Measurements from ENCODE around the gene RASA4. TPM values are rescaled to one million over a fixed set of nuclear protein-coding genes. Genes with fewer than 3 reads are reported as not detected.
"Not testable (repeated sequence)": the region's sequence is repeated elsewhere in the genome, so short reads cannot be mapped to it uniquely, and the experiment has no call there.

Gene RASA4
- total RNA-seq (2014; rRNA removed; shearing (Covaris generic)) (20.3 and 25.9 TPM in 2 replicates), total RNA-seq (2022) (52.4 and 64.6 TPM in 2 replicates), Bru-seq, nascent RNA (percentile 39 among the genes with signal in this experiment), BruChase-seq, experiment 1, labeled RNA remaining after a 6-hour chase (percentile 51 among the genes with signal in this experiment), BruChase-seq, experiment 2, labeled RNA remaining after a 2-hour chase (percentile 50 among the genes with signal in this experiment)
- long read RNA-seq, full-length matches to known transcripts: 4 of 48 reads
- long read RNA-seq, partial matches to known transcripts: 31 of 48 reads
- long read RNA-seq, other reads (novel, unspliced or antisense): 13 of 48 reads

- POLR2A ChIA-PET; H3K9me2 ChIP-seq (ENCODE audit: insufficient read depth, low read length); H3K9me3 ChIP-seq (ENCODE audit: low read length); H2AFZ ChIP-seq (ENCODE audit: low read length); H4K20me1 ChIP-seq (ENCODE audit: insufficient read depth, low read length); H3K36me3 ChIP-seq (ENCODE audit: insufficient read depth, low read length); intact Hi-C loops (cut with micrococcal nuclease; ENCODE audit: unreplicated experiment); H3K4me1 ChIP-seq (ENCODE audit: insufficient read depth, low read length, poor library complexity, severe bottlenecking); H3K79me2 ChIP-seq (ENCODE audit: insufficient read depth, low read depth, low read length); CTCF ChIA-PET (ENCODE audit: unreplicated experiment); BruUV-seq (replicated peaks); H3K27ac ChIP-seq (ENCODE audit: low read depth, low read length, poor library complexity, severe bottlenecking): not testable (repeated sequence)
- peak; percentile 13 for DNase-seq (ENCODE audit: low spot score)
- peak within 1 kb of the TSS; percentile 42; the same call in 1 of the 2 replicates for H3K4me2 ChIP-seq (ENCODE audit: low read length)
- H3K4me3 ChIP-seq (ENCODE audit: low read depth, low read length, poor library complexity, severe bottlenecking): peak within 1 kb of the TSS; percentile 46
These were observed at the start of gene RASA4 for GRCh38 chr7:102616507-102617125. Gene RASA4, minus strand, starts transcription at chr7:102616756. Its CDS starts 67 bp downstream, at chr7:102616689.

- H2AFZ ChIP-seq (ENCODE audit: low read length); POLR2A ChIA-PET; H3K4me1 ChIP-seq (ENCODE audit: insufficient read depth, low read length, poor library complexity, severe bottlenecking); intact Hi-C loops (cut with micrococcal nuclease; ENCODE audit: unreplicated experiment); CTCF ChIA-PET (ENCODE audit: unreplicated experiment); H4K20me1 ChIP-seq (ENCODE audit: insufficient read depth, low read length); H3K9me3 ChIP-seq (ENCODE audit: low read length); DNase-seq (ENCODE audit: low spot score); H3K4me3 ChIP-seq (ENCODE audit: low read depth, low read length, poor library complexity, severe bottlenecking); BruUV-seq (replicated peaks); H3K9me2 ChIP-seq (ENCODE audit: insufficient read depth, low read length); H3K79me2 ChIP-seq (ENCODE audit: insufficient read depth, low read depth, low read length); H3K36me3 ChIP-seq (ENCODE audit: insufficient read depth, low read length); H3K4me2 ChIP-seq (ENCODE audit: low read length); H3K27ac ChIP-seq (ENCODE audit: low read depth, low read length, poor library complexity, severe bottlenecking): not testable (repeated sequence)
These were observed 48.2 kb upstream of the RASA4 start for GRCh38 chr7:102664765-102665164.

GRCh38 chr7:102649924-102650323, 33.4 kb upstream of the RASA4 start, which contains the start of gene SPDYE2B:
Gene SPDYE2B, plus strand, starts transcription at chr7:102650319. Its CDS starts 2,030 bp downstream, at chr7:102652349.
- H3K36me3 ChIP-seq (ENCODE audit: insufficient read depth, low read length); H4K20me1 ChIP-seq (ENCODE audit: insufficient read depth, low read length); H3K9me2 ChIP-seq (ENCODE audit: insufficient read depth, low read length); CTCF ChIA-PET (ENCODE audit: unreplicated experiment); POLR2A ChIA-PET; H3K79me2 ChIP-seq (ENCODE audit: insufficient read depth, low read depth, low read length); BruUV-seq (replicated peaks); H2AFZ ChIP-seq (ENCODE audit: low read length); H3K4me1 ChIP-seq (ENCODE audit: insufficient read depth, low read length, poor library complexity, severe bottlenecking); H3K4me2 ChIP-seq (ENCODE audit: low read length); H3K27ac ChIP-seq (ENCODE audit: low read depth, low read length, poor library complexity, severe bottlenecking); intact Hi-C loops (cut with micrococcal nuclease; ENCODE audit: unreplicated experiment); DNase-seq (ENCODE audit: low spot score); H3K9me3 ChIP-seq (ENCODE audit: low read length); H3K4me3 ChIP-seq (ENCODE audit: low read depth, low read length, poor library complexity, severe bottlenecking): not testable (repeated sequence)

DNA sequence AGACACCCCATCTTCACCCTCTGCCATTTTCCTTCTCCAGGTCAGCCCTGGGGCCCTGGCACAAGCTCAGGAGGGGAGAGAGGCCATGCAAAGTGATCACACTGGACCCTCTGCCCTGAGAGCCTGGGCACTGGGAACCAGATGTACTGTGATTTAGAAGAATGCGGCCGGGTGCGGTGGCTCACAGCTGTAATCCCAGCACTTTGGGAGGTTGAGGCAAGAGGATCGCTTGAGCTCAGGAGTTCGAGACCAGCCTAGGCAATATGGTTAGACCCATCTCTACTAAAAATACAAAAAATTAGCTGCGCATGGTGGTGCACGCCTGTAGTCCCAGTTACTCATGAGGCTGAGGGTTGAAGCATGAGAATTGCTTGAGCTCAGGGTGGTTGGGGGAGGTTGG, 31.3 kb upstream of the RASA4 start:
- DNase-seq (ENCODE audit: low spot score); BruUV-seq (replicated peaks); POLR2A ChIA-PET; H3K9me2 ChIP-seq (ENCODE audit: insufficient read depth, low read length); H2AFZ ChIP-seq (ENCODE audit: low read length); H3K4me3 ChIP-seq (ENCODE audit: low read depth, low read length, poor library complexity, severe bottlenecking); H4K20me1 ChIP-seq (ENCODE audit: insufficient read depth, low read length); H3K4me1 ChIP-seq (ENCODE audit: insufficient read depth, low read length, poor library complexity, severe bottlenecking); H3K27ac ChIP-seq (ENCODE audit: low read depth, low read length, poor library complexity, severe bottlenecking); H3K79me2 ChIP-seq (ENCODE audit: insufficient read depth, low read depth, low read length); H3K36me3 ChIP-seq (ENCODE audit: insufficient read depth, low read length); H3K9me3 ChIP-seq (ENCODE audit: low read length); CTCF ChIA-PET (ENCODE audit: unreplicated experiment); H3K4me2 ChIP-seq (ENCODE audit: low read length); intact Hi-C loops (cut with micrococcal nuclease; ENCODE audit: unreplicated experiment): not testable (repeated sequence)

DNA sequence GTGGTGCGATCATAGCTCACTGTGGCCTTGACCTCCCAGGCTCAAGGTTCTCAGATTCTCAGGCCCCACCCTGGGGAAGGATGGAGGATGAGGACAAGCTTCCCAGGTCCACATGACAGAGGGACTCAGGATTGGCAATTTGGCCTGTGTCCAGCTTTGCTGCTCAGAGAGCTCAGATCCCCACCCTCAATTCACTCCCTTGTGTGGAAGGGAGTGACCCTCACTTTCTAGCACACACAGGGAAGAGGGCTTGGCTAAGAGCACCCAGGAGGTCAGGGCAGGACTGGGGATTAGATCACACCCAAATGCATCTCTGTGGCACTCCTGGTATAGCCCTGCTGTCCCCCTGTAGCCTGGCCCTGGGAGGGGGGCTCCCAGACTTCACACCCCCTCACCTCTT, 26.8 kb upstream of the RASA4 start:
- H4K20me1 ChIP-seq (ENCODE audit: insufficient read depth, low read length); CTCF ChIA-PET (ENCODE audit: unreplicated experiment); H3K9me3 ChIP-seq (ENCODE audit: low read length); H3K9me2 ChIP-seq (ENCODE audit: insufficient read depth, low read length); BruUV-seq (replicated peaks); H2AFZ ChIP-seq (ENCODE audit: low read length); H3K4me2 ChIP-seq (ENCODE audit: low read length); H3K4me3 ChIP-seq (ENCODE audit: low read depth, low read length, poor library complexity, severe bottlenecking); DNase-seq (ENCODE audit: low spot score); H3K79me2 ChIP-seq (ENCODE audit: insufficient read depth, low read depth, low read length); H3K4me1 ChIP-seq (ENCODE audit: insufficient read depth, low read length, poor library complexity, severe bottlenecking); intact Hi-C loops (cut with micrococcal nuclease; ENCODE audit: unreplicated experiment); H3K36me3 ChIP-seq (ENCODE audit: insufficient read depth, low read length); POLR2A ChIA-PET; H3K27ac ChIP-seq (ENCODE audit: low read depth, low read length, poor library complexity, severe bottlenecking): not testable (repeated sequence)

DNA sequence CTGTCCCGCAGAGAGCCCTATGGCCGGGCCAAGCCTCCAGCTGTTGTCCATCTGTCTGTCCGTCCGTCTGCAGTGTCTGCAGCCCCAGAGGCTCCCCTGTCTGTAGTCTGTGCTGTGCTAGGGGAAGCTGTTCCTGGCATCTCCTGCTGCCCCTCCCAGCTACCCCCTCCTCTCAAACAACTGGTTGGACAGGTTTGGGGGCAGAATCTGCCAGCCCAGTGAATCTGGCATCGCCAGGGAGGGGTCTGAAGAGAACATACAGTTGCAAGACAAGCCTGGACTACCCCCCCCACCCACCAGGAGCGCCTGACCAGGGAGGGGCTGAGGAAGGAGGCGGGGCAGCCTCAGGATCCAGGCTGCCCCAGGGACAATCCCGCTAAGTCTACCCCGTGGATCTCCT, 26.1 kb upstream of the RASA4 start, which contains the start of gene UPK3BL1:
TSS of gene UPK3BL1 (minus strand) at position 101 of the 400 bp plus-strand sequence. CDS start at position 51, 50 bp downstream.
- H3K4me3 ChIP-seq (ENCODE audit: low read depth, low read length, poor library complexity, severe bottlenecking); H4K20me1 ChIP-seq (ENCODE audit: insufficient read depth, low read length); H3K36me3 ChIP-seq (ENCODE audit: insufficient read depth, low read length); H3K27ac ChIP-seq (ENCODE audit: low read depth, low read length, poor library complexity, severe bottlenecking); H3K4me2 ChIP-seq (ENCODE audit: low read length); H3K9me3 ChIP-seq (ENCODE audit: low read length); H3K4me1 ChIP-seq (ENCODE audit: insufficient read depth, low read length, poor library complexity, severe bottlenecking); BruUV-seq (replicated peaks); intact Hi-C loops (cut with micrococcal nuclease; ENCODE audit: unreplicated experiment); H3K9me2 ChIP-seq (ENCODE audit: insufficient read depth, low read length); CTCF ChIA-PET (ENCODE audit: unreplicated experiment); DNase-seq (ENCODE audit: low spot score); H3K79me2 ChIP-seq (ENCODE audit: insufficient read depth, low read depth, low read length); H2AFZ ChIP-seq (ENCODE audit: low read length); POLR2A ChIA-PET: not testable (repeated sequence)
